GM13977 (cell line): ENCODE measurements around the gene NTRK2.

ENCODE experiments used
- DNase-seq: peaks from one replicate; pipeline ENCODE4 v3.0.0; 2012; ENCODE audit warnings: low spot score
- CTCF ChIP-seq: IDR thresholded peaks from 2 replicates; pipeline ENCODE4 v1.5.1; 2012; ENCODE audit warnings: mild to moderate bottlenecking, control low read depth; ENCODE audit not compliant: insufficient read depth; ENCODE audit errors: extremely low read depth, missing control alignments
- in situ Hi-C: fragments of 300-500 bp; cut with MboI; formaldehyde crosslinking; loops from one replicate; pipeline ENCODE4 v1.12.0; 2022; ENCODE audit warnings: low sequenced_read_pairs, low pct_unique_long_range_greater_than_20kb, mixed read lengths, inconsistent platforms; ENCODE audit not compliant: unreplicated experiment

NTRK2 gene

GRCh38 chr9:84822589-84823233 lies 153.2 kb downstream of the NTRK2 start:
- no peak for TF ChIP-seq CTCF
- DNase-seq: peak; percentile 9
- in situ Hi-C loops: no loop called here

DNA sequence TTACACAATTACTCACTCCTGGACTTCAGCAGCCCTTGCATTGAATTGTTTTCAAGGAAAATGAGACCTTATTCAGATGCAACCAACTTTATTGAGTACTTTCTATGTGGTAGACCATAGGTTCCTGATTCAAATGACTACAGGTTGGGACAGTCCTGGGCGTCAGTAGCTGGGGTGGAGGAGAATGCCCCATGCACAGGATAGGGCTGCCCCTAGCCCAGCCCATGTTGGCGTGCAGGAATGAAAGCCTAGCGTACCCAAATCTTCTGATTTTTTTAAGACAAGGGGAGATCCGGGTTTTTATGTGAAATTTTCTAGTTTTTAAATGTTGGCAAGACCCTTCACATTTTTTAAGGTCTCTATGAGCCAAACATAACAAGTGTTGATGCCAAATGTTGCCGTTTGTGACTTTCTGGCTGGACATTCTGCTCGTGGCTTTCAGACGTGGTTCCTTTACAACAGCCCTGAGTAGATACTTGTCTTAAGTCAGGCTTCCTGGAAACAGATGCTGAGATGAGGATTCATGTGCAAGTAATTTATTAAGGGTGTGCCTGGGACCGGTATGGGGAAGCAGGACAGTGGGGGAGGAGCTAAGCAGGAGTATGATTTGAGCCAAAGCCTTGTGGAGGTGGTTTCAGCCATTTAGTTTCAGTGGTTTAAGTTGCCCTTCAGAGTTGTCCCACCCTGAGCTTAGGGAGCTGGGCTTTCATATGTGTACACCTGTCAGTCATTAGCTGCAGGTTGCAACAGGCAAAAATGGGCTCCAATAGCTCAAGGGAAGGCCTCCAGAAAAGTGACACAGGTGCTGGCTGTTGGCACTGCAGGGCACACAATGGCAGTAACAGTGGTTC lies 154.1 kb downstream of the NTRK2 start:
- in situ Hi-C loops: no loop called here
- TF ChIP-seq CTCF: no peak
- DNase-seq: no peak

- no peak for TF ChIP-seq CTCF
- no peak for DNase-seq
- in situ Hi-C loops: no loop called here
These were observed 157.8 kb downstream of the NTRK2 start for GRCh38 chr9:84827216-84827765.

GRCh38 chr9:84828046-84828445 lies 158.5 kb downstream of the NTRK2 start:
- in situ Hi-C loops: no loop called here
- TF ChIP-seq CTCF: no peak
- no peak for DNase-seq

- no peak for TF ChIP-seq CTCF
- in situ Hi-C loops: no loop called here
- DNase-seq: no peak
These were observed 159.9 kb downstream of the NTRK2 start for GRCh38 chr9:84829471-84829870.

DNA sequence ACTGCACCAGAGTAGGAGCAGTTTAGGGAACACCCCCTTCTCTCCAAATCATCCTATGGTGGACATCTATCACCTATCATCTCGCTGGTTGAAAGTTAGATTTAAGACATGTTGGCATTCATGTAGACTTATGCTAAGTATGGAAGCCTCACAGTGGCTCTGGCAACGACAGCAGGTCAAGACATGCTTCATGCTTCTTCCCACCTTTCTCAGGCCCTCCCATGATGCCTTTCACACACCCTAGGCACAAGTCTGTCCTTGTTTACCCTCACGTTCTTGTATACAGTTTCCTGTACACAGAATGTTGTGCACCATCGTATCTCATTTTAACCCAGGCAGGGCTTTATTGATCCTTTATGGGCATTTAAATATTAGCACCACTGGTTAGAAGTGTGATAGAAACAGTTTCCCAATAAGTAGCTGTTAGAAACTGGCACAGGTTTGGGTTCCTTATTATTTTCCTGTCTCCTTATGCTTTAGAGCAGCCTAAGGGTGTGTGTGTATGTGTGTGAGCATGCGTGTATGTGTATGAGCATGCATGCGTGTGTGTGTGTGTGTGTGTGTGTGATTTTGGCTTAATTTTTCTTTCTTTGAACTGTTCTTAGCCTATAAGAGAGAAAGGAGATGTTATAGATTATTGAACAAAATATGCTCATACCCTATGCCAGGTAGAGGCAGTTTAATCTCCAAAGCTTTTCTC lies 160.6 kb downstream of the NTRK2 start:
- TF ChIP-seq CTCF: no peak
- in situ Hi-C loops: no loop called here
- no peak for DNase-seq
